Measurements from ENCODE around the gene DEAF1.
A peak's percentile ranks its signal among the peaks of the same experiment; 100 is the strongest.

The DEAF1 gene

GRCh38 chr11:623999-624704 is 70.9 kb downstream of the DEAF1 start:
- no peak for DNase-seq

- no peak for DNase-seq
Measured at GRCh38 chr11:623349-623869, 71.6 kb downstream of the DEAF1 start.

- no peak for DNase-seq
Measured at GRCh38 chr11:621838-622237, 73.2 kb downstream of the DEAF1 start.

- DNase-seq: no peak
Measured at GRCh38 chr11:620935-621814, 73.8 kb downstream of the DEAF1 start.

GRCh38 chr11:620201-620600 is 74.8 kb downstream of the DEAF1 start:
- DNase-seq: no peak

GRCh38 chr11:619628-620050 is 75.4 kb downstream of the DEAF1 start:
- DNase-seq: no peak

GRCh38 chr11:618856-619627 is 76.0 kb downstream of the DEAF1 start:
- DNase-seq: no peak

- DNase-seq: no peak
Measured at GRCh38 chr11:617912-618682, 76.9 kb downstream of the DEAF1 start.

- no peak for DNase-seq
Measured at GRCh38 chr11:617199-617911, 77.7 kb downstream of the DEAF1 start.

- no peak for DNase-seq
Measured at GRCh38 chr11:616320-617198, 78.5 kb downstream of the DEAF1 start.

- DNase-seq: peak; percentile 85
Measured at GRCh38 chr11:615504-616319, 79.3 kb downstream of the DEAF1 start, which contains the start of gene IRF7. Gene IRF7, minus strand, starts transcription at chr11:615950. Its CDS starts 586 bp downstream, at chr11:615364.

- DNase-seq: no peak
Measured at GRCh38 chr11:614623-615503, 80.2 kb downstream of the DEAF1 start.

- no peak for DNase-seq
Measured at GRCh38 chr11:614021-614622, 80.9 kb downstream of the DEAF1 start.

GRCh38 chr11:613369-613968 is 81.6 kb downstream of the DEAF1 start:
- DNase-seq: peak; percentile 86

- no peak for DNase-seq
Measured at GRCh38 chr11:612961-613300, 82.1 kb downstream of the DEAF1 start.

GRCh38 chr11:612201-612960 is 82.6 kb downstream of the DEAF1 start:
- DNase-seq: no peak

Measured in activated CD8-positive, alpha-beta memory T cell treated with anti-CD3 and anti-CD28 coated beads, Interleukin-2, amount 50 U/mL, for 4 hours (primary cell).